ENCODE results near the gene UBN2. TPM values are rescaled to one million over a fixed set of nuclear protein-coding genes. Genes with fewer than 3 reads are reported as not detected.

The UBN2 gene
- total RNA-seq, 1 experiment from 2014 or later: 14.8 TPM

- ChIA-PET CTCF (no interaction called here), POLR2A (no interaction called here), RAD21 (ENCODE audit: low non-redundant PET in 1 of 2, low total read pairs in 2 of 2, uncharacterized antibody in 2 of 2, unreplicated experiment in 2 of 2) (no interaction called here)
- H4K20me1 ChIP-seq (ENCODE audit: insufficient read depth): no peaks in the 10 kb centered on the region
- intact Hi-C loops (cut with micrococcal nuclease): no loop called here
- H3K27me3 ChIP-seq (ENCODE audit: insufficient read depth, low read length): no peaks in the 10 kb centered on the region
- DNase-seq (ENCODE audit: low read depth, low spot score) (no peak), ATAC-seq (no peak)
- H3K27ac ChIP-seq (ENCODE audit: low read depth, low read length): no peak overlapping the region
- H3K79me2 ChIP-seq (ENCODE audit: insufficient read depth, low read length): no peaks in the 10 kb centered on the region
- no peak for TF ChIP-seq ZBTB33 (IDR thresholded peaks at IDR 0.05; ENCODE audit: extremely low read depth, insufficient replicate concordance, low read length)
- TF ChIP-seq SRF (IDR thresholded peaks at IDR 0.05; ENCODE audit: low read depth): no peak
- TF ChIP-seq ELF1 (IDR thresholded peaks at IDR 0.05; ENCODE audit: borderline replicate concordance, low read depth): no peak
- TF ChIP-seq EGR1 (IDR thresholded peaks at IDR 0.05; ENCODE audit: low read depth): no peak
- no peak for TF ChIP-seq SP1 (IDR thresholded peaks at IDR 0.05; ENCODE audit: low read depth)
- TF ChIP-seq TCF7L2 (IDR thresholded peaks at IDR 0.05; ENCODE audit: borderline replicate concordance, extremely low read depth, insufficient read depth, insufficient read length): no peak
- no peak for TF ChIP-seq CBX3 (IDR thresholded peaks at IDR 0.05; ENCODE audit: low read depth)
- no peak for TF ChIP-seq RAD21 (IDR thresholded peaks at IDR 0.05; ENCODE audit: low read depth)
- no peak for TF ChIP-seq ZNF274 (IDR thresholded peaks at IDR 0.05; ENCODE audit: low read depth, low read length)
- no peak for TF ChIP-seq MAX (IDR thresholded peaks at IDR 0.05)
- no TSS peak for BruUV-seq (replicated peaks)
- no peak overlapping the region for H3K9ac ChIP-seq (ENCODE audit: low read length)
- no peak overlapping the region for H3K4me2 ChIP-seq (ENCODE audit: low read length)
- H3K9me3 ChIP-seq (ENCODE audit: control insufficient read depth in 1 of 2, insufficient read depth in 1 of 2, low read depth in 1 of 2, low read length in 2 of 2): no peaks in the 10 kb centered on the region
- no peaks in the 10 kb centered on the region for H3K9me2 ChIP-seq (ENCODE audit: insufficient read depth)
- no peaks in the 10 kb centered on the region for H3K4me1 ChIP-seq (ENCODE audit: control insufficient read depth in 1 of 2, insufficient read depth in 2 of 2, low read length in 2 of 2)
- H3K36me3 ChIP-seq (ENCODE audit: control insufficient read depth in 1 of 2, insufficient read depth in 2 of 2, low read length in 2 of 2): peaks cover 4 to 7% of the 10 kb centered on the region in 2 experiments; a peak in 2 of 4 replicates
- H3K4me3 ChIP-seq (replicated peaks in 1 of 2; ENCODE audit: low read depth in 1 of 2, low read length in 2 of 2): no peak overlapping the region
- no peak overlapping the region for H2AFZ ChIP-seq (ENCODE audit: low read depth, low read length, poor library complexity, severe bottlenecking)
Observed at GRCh38 chr7:139241258-139241657, 10.2 kb downstream of the UBN2 start.
